Measurements from ENCODE around the gene HEPHL1.

The HEPHL1 gene

GRCh38 chr11:94007906-94008305 lies 13.2 kb upstream of the HEPHL1 start:
- TF ChIP-seq, protein P1, sequence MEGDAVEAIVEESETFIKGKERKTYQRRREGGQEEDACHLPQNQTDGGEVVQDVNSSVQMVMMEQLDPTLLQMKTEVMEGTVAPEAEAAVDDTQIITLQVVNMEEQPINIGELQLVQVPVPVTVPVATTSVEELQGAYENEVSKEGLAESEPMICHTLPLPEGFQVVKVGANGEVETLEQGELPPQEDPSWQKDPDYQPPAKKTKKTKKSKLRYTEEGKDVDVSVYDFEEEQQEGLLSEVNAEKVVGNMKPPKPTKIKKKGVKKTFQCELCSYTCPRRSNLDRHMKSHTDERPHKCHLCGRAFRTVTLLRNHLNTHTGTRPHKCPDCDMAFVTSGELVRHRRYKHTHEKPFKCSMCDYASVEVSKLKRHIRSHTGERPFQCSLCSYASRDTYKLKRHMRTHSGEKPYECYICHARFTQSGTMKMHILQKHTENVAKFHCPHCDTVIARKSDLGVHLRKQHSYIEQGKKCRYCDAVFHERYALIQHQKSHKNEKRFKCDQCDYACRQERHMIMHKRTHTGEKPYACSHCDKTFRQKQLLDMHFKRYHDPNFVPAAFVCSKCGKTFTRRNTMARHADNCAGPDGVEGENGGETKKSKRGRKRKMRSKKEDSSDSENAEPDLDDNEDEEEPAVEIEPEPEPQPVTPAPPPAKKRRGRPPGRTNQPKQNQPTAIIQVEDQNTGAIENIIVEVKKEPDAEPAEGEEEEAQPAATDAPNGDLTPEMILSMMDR (IDR thresholded peaks at IDR 0.05): no peak

- TF ChIP-seq, protein P1 (IDR thresholded peaks at IDR 0.05): no peak
These were observed 11.0 kb upstream of the HEPHL1 start for GRCh38 chr11:94010136-94010535.

GRCh38 chr11:94011478-94011877 lies 9.7 kb upstream of the HEPHL1 start:
- TF ChIP-seq, protein P1 (IDR thresholded peaks at IDR 0.05): no peak

GRCh38 chr11:94017446-94017845 lies 3.7 kb upstream of the HEPHL1 start:
- TF ChIP-seq, protein P1 (IDR thresholded peaks at IDR 0.05): no peak

DNA sequence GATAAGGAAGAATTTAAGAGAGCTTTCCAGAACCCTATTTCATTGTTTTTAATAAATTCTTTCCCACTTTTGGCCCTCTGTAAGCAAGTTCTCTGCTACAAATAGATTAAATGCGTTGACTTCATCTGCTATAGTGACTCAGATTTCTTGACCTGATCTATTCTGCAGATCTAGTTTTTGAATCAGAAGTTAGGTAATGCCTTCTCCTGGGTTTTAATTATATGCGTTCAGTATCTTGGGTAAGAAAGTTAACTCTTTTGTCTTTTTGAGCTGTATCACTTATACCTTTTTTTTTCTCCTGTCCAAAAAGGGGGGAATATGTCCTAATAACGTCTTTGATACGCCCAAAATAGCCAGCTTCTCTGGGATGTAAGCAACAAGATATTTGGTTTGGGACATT lies 2.4 kb upstream of the HEPHL1 start:
- TF ChIP-seq, protein P1 (IDR thresholded peaks at IDR 0.05): no peak

DNA sequence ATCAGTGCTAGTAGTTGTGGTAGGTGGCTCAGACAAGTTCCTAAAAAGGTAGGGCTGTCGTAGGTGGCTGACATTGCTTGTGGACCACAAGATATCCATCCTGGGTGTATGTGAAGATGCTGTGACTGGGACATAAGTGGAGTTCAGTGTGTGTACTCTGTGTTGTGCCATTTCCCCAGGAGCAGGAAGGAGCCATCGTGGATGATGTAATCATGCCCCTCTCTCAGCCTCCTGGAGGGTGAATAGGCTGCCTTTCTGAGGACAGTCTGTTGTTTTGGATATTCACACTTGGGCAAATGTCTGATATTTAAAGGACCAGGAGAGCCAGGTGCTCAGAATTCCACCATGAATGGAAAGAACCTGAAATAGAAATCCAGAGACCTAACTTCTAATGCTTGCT lies 2.7 kb downstream of the HEPHL1 start:
- TF ChIP-seq, protein P1 (IDR thresholded peaks at IDR 0.05): no peak

DNA sequence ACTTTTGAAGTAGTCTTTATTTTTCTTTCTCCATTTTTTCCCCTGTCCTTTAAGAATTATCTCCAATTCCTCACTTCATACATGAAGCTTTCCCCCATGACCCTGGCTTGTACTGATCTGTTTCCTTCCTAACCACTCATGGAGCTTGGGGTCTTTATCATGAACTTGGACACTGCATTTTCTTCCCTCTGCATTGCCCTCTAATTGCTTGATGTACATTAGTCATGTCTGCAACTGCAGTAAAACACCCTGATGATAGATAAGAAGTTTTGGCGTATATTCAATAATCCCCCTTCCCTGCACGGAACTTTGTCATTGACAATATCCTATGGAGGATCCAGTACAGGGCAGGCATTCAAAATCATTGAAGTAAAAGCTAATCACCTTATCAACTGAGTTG lies 3.4 kb downstream of the HEPHL1 start:
- TF ChIP-seq, protein P1 (IDR thresholded peaks at IDR 0.05): no peak

DNA sequence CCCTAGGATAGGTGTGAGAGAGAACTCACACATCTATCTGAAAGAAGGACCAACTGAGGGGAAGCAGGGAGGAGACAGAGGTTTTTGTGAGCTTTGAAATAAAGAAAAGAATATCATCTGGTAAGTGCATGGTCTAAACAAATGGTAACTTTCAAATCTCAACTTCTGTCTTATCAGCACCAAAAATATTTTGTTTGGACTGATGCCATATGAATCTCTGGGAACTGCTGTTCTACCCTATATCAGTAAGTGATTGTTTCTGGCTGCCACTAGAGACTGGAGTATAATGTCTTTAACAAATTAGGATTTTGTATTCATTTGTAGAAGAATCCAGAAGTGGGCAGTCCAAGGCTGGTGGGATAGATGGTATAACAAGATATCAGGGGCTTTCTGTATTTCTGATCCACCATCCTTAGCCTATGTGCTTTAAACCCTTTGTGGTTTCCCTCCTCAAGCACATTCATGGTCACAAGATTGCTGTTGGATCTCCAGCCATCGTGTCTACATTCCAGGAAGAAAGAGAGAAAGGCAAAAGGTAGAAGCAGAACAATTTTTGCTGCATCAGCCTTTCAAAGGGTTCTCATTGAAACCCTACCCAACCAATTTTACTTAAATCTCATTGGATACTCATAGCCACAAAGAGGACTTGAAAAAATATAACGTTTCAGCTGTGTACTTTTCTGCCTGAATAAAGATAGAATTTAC lies 4.7 kb downstream of the HEPHL1 start:
- TF ChIP-seq, protein P1 (IDR thresholded peaks at IDR 0.05): no peak

Data from LNCAP (cell line).